Measurements from ENCODE around the gene NPHP4. TPM values are rescaled to one million over a fixed set of nuclear protein-coding genes. Genes with fewer than 3 reads are reported as not detected.
A peak's percentile ranks its signal among the peaks of the same experiment; 100 is the strongest.
"Not testable (repeated sequence)": the region's sequence is repeated elsewhere in the genome, so short reads cannot be mapped to it uniquely, and the experiment has no call there.

NPHP4 gene
- polyA plus RNA-seq, 1 of the 3 experiments (the other 2 are of a cell fraction): 7.0 TPM

DNA sequence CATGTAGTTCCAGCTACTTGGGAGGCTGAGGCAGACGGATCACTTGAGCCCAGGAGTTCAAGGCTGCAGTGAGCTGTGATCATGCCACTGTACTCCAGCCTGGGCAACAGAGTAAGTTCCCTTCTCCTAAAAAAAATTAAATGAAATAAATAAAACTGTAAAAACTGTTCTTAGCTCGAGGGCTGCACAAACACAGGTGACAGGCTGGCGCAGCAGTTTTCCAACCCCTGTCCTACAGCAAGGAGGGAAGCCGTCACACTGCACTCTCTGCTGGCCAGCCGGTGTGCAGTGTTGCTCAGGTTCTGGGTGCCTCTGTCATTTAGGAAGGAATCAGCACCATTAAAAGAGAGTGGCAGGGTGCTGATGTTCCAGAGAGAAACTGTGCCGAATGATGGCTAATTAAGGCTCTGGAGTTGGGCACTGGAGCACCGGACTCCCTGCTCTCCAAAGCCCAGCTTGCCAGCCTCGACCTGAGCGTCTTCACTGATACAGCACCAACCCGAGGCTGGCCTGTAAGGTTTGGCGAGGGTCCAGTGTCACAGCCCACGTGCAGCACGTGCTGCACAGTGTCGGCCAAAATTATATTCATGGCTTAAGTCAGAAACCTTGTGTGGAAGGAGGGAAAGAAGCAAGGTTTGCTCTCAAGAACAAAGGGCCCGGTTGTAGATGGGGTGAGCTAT lies 27.1 kb upstream of the NPHP4 start:
- POLR2A ChIA-PET: no interaction called here
- 69% methylated on average over 12 of the region's 15 CpGs for WGBS (ENCODE audit: low lambda C conversion rate)

GRCh38 chr1:6017654-6018053 lies 25.4 kb upstream of the NPHP4 start:
- H3K4me1 ChIP-seq (ENCODE audit: control insufficient read depth in 1 of 2, insufficient read depth in 2 of 2, low read depth in 1 of 2, low read length in 1 of 2); H3K9me2 ChIP-seq; H3K79me2 ChIP-seq (ENCODE audit: insufficient read depth); H3K4me3 ChIP-seq (ENCODE audit: low read depth in 2 of 2, low read length in 1 of 2); H3K27me3 ChIP-seq (ENCODE audit: insufficient read depth); H3F3A ChIP-seq (replicated peaks; ENCODE audit: insufficient read depth); H3K36me3 ChIP-seq (replicated peaks in 1 of 2; ENCODE audit: control insufficient read depth in 1 of 2, insufficient read depth in 2 of 2, low read length in 1 of 2); H2AFZ ChIP-seq (ENCODE audit: low read depth); POLR2A ChIA-PET; H3K9ac ChIP-seq; DNase-seq; H4K20me1 ChIP-seq (ENCODE audit: insufficient read depth); H3K9me3 ChIP-seq; H3K4me2 ChIP-seq; H3K27ac ChIP-seq (ENCODE audit: low read depth in 2 of 2, low read length in 1 of 2): not testable (repeated sequence)
- CTCF ChIA-PET: interaction anchor here (1.1 to 4.8 kb wide), 2 partner anchors 16 to 43 kb away, joined by 4 to 23 read pairs; no protein-coding TSS in a partner anchor
- WGBS (ENCODE audit: low lambda C conversion rate): 75% methylated on average over 7 of the region's 7 CpGs

More for the DNA sequence above, 27.1 kb upstream of the NPHP4 start:
- no peaks in the 10 kb centered on the region for H3F3A ChIP-seq (replicated peaks; ENCODE audit: insufficient read depth)
- no peaks in the 10 kb centered on the region for H3K9me2 ChIP-seq
- no peaks in the 10 kb centered on the region for H3K27me3 ChIP-seq (ENCODE audit: insufficient read depth)
- H3K4me2 ChIP-seq: no peak overlapping the region
- no peak for DNase-seq
- H3K9me3 ChIP-seq: no peaks in the 10 kb centered on the region
- no peaks in the 10 kb centered on the region for H4K20me1 ChIP-seq (ENCODE audit: insufficient read depth)
- no peak overlapping the region for H3K9ac ChIP-seq
- TF ChIP-seq EP300 (IDR thresholded peaks at IDR 0.05; ENCODE audit: borderline replicate concordance in 1 of 2, low read depth in 1 of 2, low read length in 1 of 2): no peak
- TF ChIP-seq RFX5 (IDR thresholded peaks at IDR 0.05; ENCODE audit: low read length): no peak
- TF ChIP-seq NRF1 (IDR thresholded peaks at IDR 0.05; ENCODE audit: low read depth, low read length): no peak
- no peak for TF ChIP-seq FOXM1 (IDR thresholded peaks at IDR 0.05; ENCODE audit: low read depth)
- TF ChIP-seq FOXJ3 (CRISPR knock-in tag; IDR thresholded peaks at IDR 0.05): no peak
- TF ChIP-seq GATA2 (CRISPR knock-in tag; IDR thresholded peaks at IDR 0.05): no peak
- TF ChIP-seq GABPA (IDR thresholded peaks at IDR 0.05; ENCODE audit: low read depth): no peak
- no peak overlapping the region for H3K4me3 ChIP-seq (ENCODE audit: low read depth in 2 of 2, low read length in 1 of 2)
- CTCF ChIA-PET: interaction anchor here (0.7 to 4.8 kb wide), 4 partner anchors 15 to 282 kb away, joined by 3 to 23 read pairs (median 4); no protein-coding TSS in a partner anchor
- H2AFZ ChIP-seq (ENCODE audit: low read depth): no peak overlapping the region
- no peaks in the 10 kb centered on the region for H3K79me2 ChIP-seq (ENCODE audit: insufficient read depth)
- no peaks in the 10 kb centered on the region for H3K4me1 ChIP-seq (ENCODE audit: control insufficient read depth in 1 of 2, insufficient read depth in 2 of 2, low read depth in 1 of 2, low read length in 1 of 2)
- no peak overlapping the region for H3K27ac ChIP-seq (ENCODE audit: low read depth in 2 of 2, low read length in 1 of 2)
- no peaks in the 10 kb centered on the region for H3K36me3 ChIP-seq (replicated peaks in 1 of 2; ENCODE audit: control insufficient read depth in 1 of 2, insufficient read depth in 2 of 2, low read length in 1 of 2)

- no peaks in the 10 kb centered on the region for H3K79me2 ChIP-seq (ENCODE audit: insufficient read depth)
- 0 out of 2 replicates have a peak, but pooled peaks have one; percentile 10 for TF ChIP-seq FOSL2 (IDR thresholded peaks at IDR 0.05; ENCODE audit: borderline replicate concordance, low read depth)
- TF ChIP-seq JUND (IDR thresholded peaks at IDR 0.05): no peak
- no peak overlapping the region for H2AFZ ChIP-seq (ENCODE audit: low read depth)
- no peaks in the 10 kb centered on the region for H3K27me3 ChIP-seq (ENCODE audit: insufficient read depth)
- no peak overlapping the region for H3K4me2 ChIP-seq
- H3K36me3 ChIP-seq (replicated peaks in 1 of 2; ENCODE audit: control insufficient read depth in 1 of 2, insufficient read depth in 2 of 2, low read length in 1 of 2): no peaks in the 10 kb centered on the region
- POLR2A ChIA-PET: no interaction called here
- no peaks in the 10 kb centered on the region for H3K4me1 ChIP-seq (ENCODE audit: control insufficient read depth in 1 of 2, insufficient read depth in 2 of 2, low read depth in 1 of 2, low read length in 1 of 2)
- no peak overlapping the region for H3K9ac ChIP-seq
- no peak for DNase-seq
- no peak overlapping the region for H3K4me3 ChIP-seq (ENCODE audit: low read depth in 2 of 2, low read length in 1 of 2)
- H3F3A ChIP-seq (replicated peaks; ENCODE audit: insufficient read depth): no peaks in the 10 kb centered on the region
- H3K9me3 ChIP-seq: no peaks in the 10 kb centered on the region
- H3K9me2 ChIP-seq: no peaks in the 10 kb centered on the region
- CTCF ChIA-PET: interaction anchor here (1.0 to 4.8 kb wide), 3 partner anchors 13 to 83 kb away, joined by 3 to 23 read pairs (median 3); no protein-coding TSS in a partner anchor
- 92% methylated on average over 15 of the region's 21 CpGs for WGBS (ENCODE audit: low lambda C conversion rate)
- no peaks in the 10 kb centered on the region for H4K20me1 ChIP-seq (ENCODE audit: insufficient read depth)
- H3K27ac ChIP-seq (ENCODE audit: low read depth in 2 of 2, low read length in 1 of 2): no peak overlapping the region
Observed at GRCh38 chr1:6016191-6016865, 24.1 kb upstream of the NPHP4 start.
